CD14-positive monocyte (primary cell): ENCODE data around the gene GKAP1. TPM values are rescaled to one million over a fixed set of nuclear protein-coding genes. Genes with fewer than 3 reads are reported as not detected.

Experiments
- DNase-seq, 3 donors: peaks; one replicate each; pipeline ENCODE4 v3.0.0-alpha.2; 2011 to 2022
- H2AFZ ChIP-seq: 2 replicates; pipeline ENCODE4 v1.6.0; 2012; ENCODE audit warnings: mild to moderate bottlenecking, low read depth, low read length, inconsistent platforms; ENCODE audit not compliant: insufficient read depth, poor library complexity, severe bottlenecking
- H3K27ac ChIP-seq, 2 donors: 1 replicate in 1 of 2; 2 replicates in 1 of 2; pipeline ENCODE4 v1.5.1; 2012 to 2013; ENCODE audit warnings: low read length in 2 of 2, control low read depth in 1 of 2, inconsistent platforms in 1 of 2, low read depth in 1 of 2, mild to moderate bottlenecking in 1 of 2
- H3K27me3 ChIP-seq, 2 donors: one replicate each; pipeline versions ENCODE4 v1.6.0 to v1.6.1; 2011 to 2013; ENCODE audit warnings: low read length in 2 of 2; ENCODE audit not compliant: control insufficient read depth in 2 of 2, insufficient read depth in 2 of 2
- H3K36me3 ChIP-seq, 2 donors: replicated peaks in 1 of 2; 1 replicate in 1 of 2; 2 replicates in 1 of 2; pipeline versions ENCODE4 v1.5.1 to v1.6.1; 2012 to 2013; ENCODE audit warnings: low read length in 2 of 2, control low read depth in 1 of 2, inconsistent platforms in 1 of 2, mild to moderate bottlenecking in 1 of 2; ENCODE audit not compliant: insufficient read depth in 2 of 2, control insufficient read depth in 1 of 2
- H3K4me1 ChIP-seq, 2 donors: 1 replicate in 1 of 2; 2 replicates in 1 of 2; pipeline versions ENCODE4 v1.5.1 to v1.6.1; 2012 to 2013; ENCODE audit warnings: low read length in 2 of 2, control low read depth in 1 of 2, inconsistent platforms in 1 of 2, mild to moderate bottlenecking in 1 of 2, moderate library complexity in 1 of 2; ENCODE audit not compliant: insufficient read depth in 2 of 2, control insufficient read depth in 1 of 2
- H3K4me2 ChIP-seq: replicated peaks from 2 replicates; pipeline ENCODE3; 2012; ENCODE audit warnings: low read length, moderate library complexity, mild to moderate bottlenecking; ENCODE audit not compliant: poor library complexity, severe bottlenecking; ENCODE audit errors: extremely low read depth
- H3K4me3 ChIP-seq, 3 experiments: fragments of 200-600 bp in 1 of 3; sonication (generic) in 1 of 3; replicated peaks in 1 of 3; 1 replicate in 2 of 3; 2 replicates in 1 of 3; pipeline ENCODE4 v1.5.1; 2011 to 2013; ENCODE audit warnings: low read length in 3 of 3, mild to moderate bottlenecking in 3 of 3, control low read depth in 2 of 3, low read depth in 2 of 3, inconsistent platforms in 1 of 3, moderate library complexity in 1 of 3
- H3K79me2 ChIP-seq: 2 replicates; pipeline ENCODE4 v1.6.0; 2012; ENCODE audit warnings: mild to moderate bottlenecking, control low read depth, inconsistent platforms, low read length, moderate library complexity; ENCODE audit not compliant: insufficient read depth
- H3K9ac ChIP-seq: 2 replicates; pipeline ENCODE4 v1.6.0; 2017; ENCODE audit warnings: low read length, mild to moderate bottlenecking; ENCODE audit not compliant: insufficient read depth, poor library complexity, severe bottlenecking
- H3K9me3 ChIP-seq, 2 donors: replicated peaks in 1 of 2; 1 replicate in 1 of 2; 2 replicates in 1 of 2; pipeline versions ENCODE4 v1.5.1 to v1.6.1; 2012 to 2013; ENCODE audit warnings: low read length in 2 of 2, control low read depth in 1 of 2; ENCODE audit not compliant: control insufficient read depth in 1 of 2, insufficient read depth in 1 of 2
- H4K20me1 ChIP-seq: 2 replicates; pipeline ENCODE4 v1.6.0; 2012; ENCODE audit warnings: mild to moderate bottlenecking, low read length, control low read depth, moderate library complexity; ENCODE audit not compliant: insufficient read depth
- H3K27ac Mint-ChIP-seq, 7 donors: one replicate each; pipeline ENCODE4 v1.8.0; 2020; ENCODE audit warnings: mild to moderate bottlenecking in 7 of 7, mixed read lengths in 7 of 7, moderate library complexity in 6 of 7, inconsistent platforms in 2 of 7
- H3K27me3 Mint-ChIP-seq, 3 donors: one replicate each; pipeline ENCODE4 v1.8.0; 2021 to 2022; ENCODE audit warnings: low read depth in 3 of 3, mild to moderate bottlenecking in 3 of 3, mixed read lengths in 3 of 3, moderate library complexity in 3 of 3, inconsistent platforms in 1 of 3
- H3K36me3 Mint-ChIP-seq, 2 donors: one replicate each; pipeline ENCODE4 v1.8.0; 2020; ENCODE audit warnings: mixed read lengths in 2 of 2, inconsistent platforms in 1 of 2, mild to moderate bottlenecking in 1 of 2
- H3K4me1 Mint-ChIP-seq: one replicate; pipeline ENCODE4 v1.8.0; 2020; ENCODE audit warnings: mild to moderate bottlenecking, mixed read lengths
- H3K4me3 Mint-ChIP-seq, 2 donors: one replicate each; pipeline ENCODE4 v1.8.0; 2020; ENCODE audit warnings: mild to moderate bottlenecking in 2 of 2, mixed read lengths in 2 of 2, moderate library complexity in 1 of 2
- H3K9me3 Mint-ChIP-seq, 7 donors: one replicate each; pipeline ENCODE4 v1.8.0; 2020 to 2022; ENCODE audit warnings: mixed read lengths in 7 of 7, mild to moderate bottlenecking in 6 of 7, moderate library complexity in 6 of 7, inconsistent platforms in 2 of 7
- WGBS: methylation state at CpG from one replicate; pipeline ENCODE4 v1.1.5; 2013; ENCODE audit warnings: missing lambda C conversion rate; ENCODE audit not compliant: insufficient coverage; 5-methylcytosine and 5-hydroxymethylcytosine counted together
- intact Hi-C, 2 donors: fragments of 100-400 bp; cut with micrococcal nuclease; formaldehyde crosslinking; loops; one replicate each; pipeline versions ENCODE4 v1.15.0 to v1.15.1; 2023
- polyA plus RNA-seq, 3 donors: library from polyadenylated mRNA; depleted of rRNA in 1 of 3; unstranded in 2 of 3; stranded (reverse) in 1 of 3; fragments of 300-500 nt in 2 of 3; fragments of >200 nt in 1 of 3; fragmentation: Illumina TruSeq in 2 of 3; gene quantifications; 1 replicate in 2 of 3; 2 replicates in 1 of 3; pipeline ENCODE4 v1.2.3, GENCODE V29; 2012 to 2021
- TF ChIP-seq, protein P1 (sequence below): fragments of 200-600 bp; IDR thresholded peaks from one replicate; pipeline ENCODE4 v1.8.0; 2022; ENCODE audit warnings: antibody characterized with exemption, mild to moderate bottlenecking

Gene GKAP1
- polyA plus RNA-seq, 3 donors: 0.71 to 1.5 (median 1.4) TPM

DNA sequence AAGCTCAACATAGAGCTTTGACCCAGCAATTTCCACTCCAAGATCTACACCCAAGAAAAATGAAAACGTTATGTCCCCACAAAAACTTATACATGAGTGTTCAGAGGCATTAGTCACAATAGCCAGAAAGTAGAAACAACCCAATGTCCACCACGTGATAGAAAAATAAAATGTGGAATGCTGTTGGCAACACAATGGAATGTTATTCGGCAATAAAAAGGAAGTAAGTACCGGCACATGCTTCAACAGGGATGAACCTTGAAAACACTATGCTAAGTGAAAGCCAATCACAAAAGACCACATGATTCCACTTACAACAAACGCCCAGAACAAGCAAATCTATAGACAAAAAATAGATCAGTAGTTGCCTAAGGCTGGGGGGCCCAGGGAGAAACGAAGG, 115.8 kb downstream of the GKAP1 start:
- 67% methylated on average over 1 of the region's 6 CpGs for WGBS
- no peak overlapping the region for H3K4me2 ChIP-seq
- H3K4me1 ChIP-seq: peaks cover 10 to 26% of the 10 kb centered on the region in 2 donors
- H3K27ac ChIP-seq: peak overlapping the region in 1 of 2 donors; percentile 3
- peaks cover 96% of the 10 kb centered on the region for H4K20me1 ChIP-seq
- H3K4me3 ChIP-seq: no peak overlapping the region
- H3K9me3 ChIP-seq: no peaks in the 10 kb centered on the region
- no peak overlapping the region for H3K9ac ChIP-seq
- no peaks in the 10 kb centered on the region for H3K27me3 ChIP-seq
- Mint-ChIP-seq H3K27me3 (no peaks in the 10 kb centered on the region), H3K4me1 (peaks cover 55% of the 10 kb centered on the region), H3K27ac (peak overlapping the region in 1 of 7 donors; percentile 27), H3K4me3 (no peak overlapping the region), H3K36me3 (peaks cover 0 to 19% of the 10 kb centered on the region in 2 donors), H3K9me3 (peaks cover 0 to 6% (median 0%) of the 10 kb centered on the region in 7 donors)
- TF ChIP-seq, protein P1, sequence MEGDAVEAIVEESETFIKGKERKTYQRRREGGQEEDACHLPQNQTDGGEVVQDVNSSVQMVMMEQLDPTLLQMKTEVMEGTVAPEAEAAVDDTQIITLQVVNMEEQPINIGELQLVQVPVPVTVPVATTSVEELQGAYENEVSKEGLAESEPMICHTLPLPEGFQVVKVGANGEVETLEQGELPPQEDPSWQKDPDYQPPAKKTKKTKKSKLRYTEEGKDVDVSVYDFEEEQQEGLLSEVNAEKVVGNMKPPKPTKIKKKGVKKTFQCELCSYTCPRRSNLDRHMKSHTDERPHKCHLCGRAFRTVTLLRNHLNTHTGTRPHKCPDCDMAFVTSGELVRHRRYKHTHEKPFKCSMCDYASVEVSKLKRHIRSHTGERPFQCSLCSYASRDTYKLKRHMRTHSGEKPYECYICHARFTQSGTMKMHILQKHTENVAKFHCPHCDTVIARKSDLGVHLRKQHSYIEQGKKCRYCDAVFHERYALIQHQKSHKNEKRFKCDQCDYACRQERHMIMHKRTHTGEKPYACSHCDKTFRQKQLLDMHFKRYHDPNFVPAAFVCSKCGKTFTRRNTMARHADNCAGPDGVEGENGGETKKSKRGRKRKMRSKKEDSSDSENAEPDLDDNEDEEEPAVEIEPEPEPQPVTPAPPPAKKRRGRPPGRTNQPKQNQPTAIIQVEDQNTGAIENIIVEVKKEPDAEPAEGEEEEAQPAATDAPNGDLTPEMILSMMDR: no peak
- intact Hi-C loops: loop anchor here in 1 of 2 donors (10.0 kb wide), 2 partner anchors 223 to 283 kb away; partner anchors contain the start of genes HNRNPK, KIF27 and RMI1
- DNase-seq: no peak
- no peak overlapping the region for H2AFZ ChIP-seq
- peaks cover 100% of the 10 kb centered on the region for H3K79me2 ChIP-seq
- H3K36me3 ChIP-seq: no peaks in the 10 kb centered on the region

DNA sequence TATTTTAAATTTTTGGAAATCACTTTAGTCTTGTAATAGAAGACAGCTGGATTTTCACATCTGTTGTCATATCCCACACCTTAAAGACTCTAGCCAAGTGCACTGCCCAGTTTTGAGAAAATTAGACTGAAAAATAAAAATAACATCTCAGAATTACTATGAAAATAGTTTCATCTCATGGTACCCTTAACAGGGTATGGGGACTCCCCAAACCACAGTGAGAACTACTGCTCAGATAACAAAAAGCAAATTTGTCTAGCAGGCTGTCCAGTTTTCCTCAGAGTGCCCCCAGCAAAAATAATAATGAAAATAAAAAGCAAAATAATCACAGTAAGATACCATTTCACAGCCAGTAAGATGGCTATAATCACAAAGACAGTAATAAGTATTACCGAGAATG, 116.3 kb downstream of the GKAP1 start:
- H3K27me3 Mint-ChIP-seq: no peaks in the 10 kb centered on the region
- intact Hi-C loops: loop anchor here in 1 of 2 donors (10.0 kb wide), 2 partner anchors 224 to 284 kb away; partner anchors contain the start of genes HNRNPK, KIF27 and RMI1
- no peak for DNase-seq
- no peak overlapping the region for H3K4me3 ChIP-seq
- no peaks in the 10 kb centered on the region for H3K36me3 ChIP-seq
- H3K79me2 ChIP-seq: peaks cover 100% of the 10 kb centered on the region
- no CpG with 5 or more reads among the region's 1 CpG for WGBS
- no peak overlapping the region for H3K4me3 Mint-ChIP-seq
- peaks cover 0 to 19% of the 10 kb centered on the region in 2 donors for H3K36me3 Mint-ChIP-seq
- H3K9me3 Mint-ChIP-seq: peaks cover 0 to 6% (median 0%) of the 10 kb centered on the region in 7 donors
- H3K27ac ChIP-seq: peak overlapping the region in 1 of 2 donors; percentile 3
- no peak overlapping the region for H3K9ac ChIP-seq
- no peak overlapping the region for H3K4me2 ChIP-seq
- H2AFZ ChIP-seq: no peak overlapping the region
- H3K4me1 Mint-ChIP-seq: peaks cover 54% of the 10 kb centered on the region
- no peak overlapping the region for H3K27ac Mint-ChIP-seq
- no peaks in the 10 kb centered on the region for H3K27me3 ChIP-seq
- no peaks in the 10 kb centered on the region for H3K9me3 ChIP-seq
- peaks cover 99% of the 10 kb centered on the region for H4K20me1 ChIP-seq
- H3K4me1 ChIP-seq: peaks cover 7 to 25% of the 10 kb centered on the region in 2 donors
- TF ChIP-seq, protein P1: no peak
